ENCODE measurements around the gene ACACB.

ACACB gene

GRCh38 chr12:109178532-109178931 lies 62.1 kb downstream of the ACACB start:
- Histone ChIP-seq H3K9me3 (ENCODE audit: low read length) (peaks cover 9% of the 10 kb centered on the region), H3K36me3 (ENCODE audit: insufficient read depth, low read length) (no peaks in the 10 kb centered on the region), H3K27me3 (ENCODE audit: insufficient read depth, low read length) (no peaks in the 10 kb centered on the region), H2AFZ (ENCODE audit: low read depth, low read length) (no peak overlapping the region), H3K4me1 (ENCODE audit: insufficient read depth, low read length) (no peaks in the 10 kb centered on the region), H3K4me3 (ENCODE audit: low read length) (no peak overlapping the region)

GRCh38 chr12:109179927-109180326 lies 63.5 kb downstream of the ACACB start:
- no peak overlapping the region for H2AFZ ChIP-seq (ENCODE audit: low read depth, low read length)
- peaks cover 6% of the 10 kb centered on the region for H3K9me3 ChIP-seq (ENCODE audit: low read length)
- no peak overlapping the region for H3K4me3 ChIP-seq (ENCODE audit: low read length)
- no peaks in the 10 kb centered on the region for H3K27me3 ChIP-seq (ENCODE audit: insufficient read depth, low read length)
- no peaks in the 10 kb centered on the region for H3K4me1 ChIP-seq (ENCODE audit: insufficient read depth, low read length)
- no peaks in the 10 kb centered on the region for H3K36me3 ChIP-seq (ENCODE audit: insufficient read depth, low read length)

DNA sequence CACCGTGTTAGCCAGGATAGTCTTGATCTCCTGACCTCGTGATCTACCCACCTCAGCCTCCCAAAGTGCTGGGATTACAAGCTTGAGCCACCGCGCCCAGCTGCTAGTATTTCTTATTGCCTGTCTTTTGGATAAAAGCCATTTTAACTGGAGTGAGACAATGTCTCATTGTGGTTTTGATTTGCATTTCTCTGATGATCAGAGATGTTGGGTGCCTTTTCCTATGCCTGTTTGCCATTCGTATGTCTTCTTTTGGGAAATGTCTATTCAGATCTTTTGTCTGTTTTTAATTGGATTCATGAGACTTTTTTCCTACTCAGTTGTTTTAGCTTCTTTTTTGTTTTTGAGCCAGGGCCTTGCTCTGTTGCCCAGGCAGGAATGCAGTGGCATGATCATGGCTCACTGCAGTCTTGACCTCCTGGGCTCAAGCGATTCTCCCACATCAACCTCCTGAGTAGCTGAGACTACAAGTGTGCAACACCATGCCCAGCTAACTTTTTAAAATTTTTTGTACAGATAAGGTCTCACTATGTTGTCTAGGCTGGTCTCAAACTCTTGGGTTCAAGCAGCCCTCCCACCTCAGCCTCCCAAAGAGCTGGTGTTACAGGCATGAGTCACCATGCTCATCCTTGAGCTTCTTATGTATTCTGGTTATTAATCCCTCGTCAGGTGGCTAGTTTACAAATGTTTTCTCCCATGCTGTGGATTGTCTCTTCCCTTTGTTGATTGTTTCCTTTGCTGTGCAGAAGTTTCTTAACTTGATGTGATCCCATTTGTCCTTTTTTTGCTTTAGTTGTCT lies 65.9 kb downstream of the ACACB start:
- Histone ChIP-seq H2AFZ (ENCODE audit: low read depth, low read length) (no peak overlapping the region), H3K4me3 (ENCODE audit: low read length) (no peak overlapping the region), H3K4me1 (ENCODE audit: insufficient read depth, low read length) (no peaks in the 10 kb centered on the region), H3K27me3 (ENCODE audit: insufficient read depth, low read length) (no peaks in the 10 kb centered on the region), H3K36me3 (ENCODE audit: insufficient read depth, low read length) (peaks cover 2% of the 10 kb centered on the region), H3K9me3 (ENCODE audit: low read length) (peaks cover 6% of the 10 kb centered on the region)

DNA sequence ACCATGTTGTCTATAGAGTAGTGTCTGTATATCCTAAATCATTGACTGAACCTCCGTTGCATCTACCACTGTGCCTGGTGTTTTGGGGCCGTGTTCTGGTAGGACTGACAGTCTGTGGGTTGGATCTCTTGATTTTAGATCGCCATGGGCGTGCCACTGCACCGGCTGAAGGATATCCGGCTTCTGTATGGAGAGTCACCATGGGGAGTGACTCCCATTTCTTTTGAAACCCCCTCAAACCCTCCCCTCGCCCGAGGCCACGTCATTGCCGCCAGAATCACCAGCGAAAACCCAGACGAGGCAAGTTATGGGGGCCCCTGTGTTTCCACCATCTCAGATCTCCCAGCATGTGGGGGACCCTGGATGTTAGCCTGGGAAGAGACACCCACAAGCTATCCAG lies 69.1 kb downstream of the ACACB start:
- Histone ChIP-seq H3K36me3 (ENCODE audit: insufficient read depth, low read length) (peaks cover 2% of the 10 kb centered on the region), H2AFZ (ENCODE audit: low read depth, low read length) (no peak overlapping the region), H3K27me3 (ENCODE audit: insufficient read depth, low read length) (no peaks in the 10 kb centered on the region), H3K4me1 (ENCODE audit: insufficient read depth, low read length) (no peaks in the 10 kb centered on the region), H3K4me3 (ENCODE audit: low read length) (no peak overlapping the region), H3K9me3 (ENCODE audit: low read length) (no peaks in the 10 kb centered on the region)

DNA sequence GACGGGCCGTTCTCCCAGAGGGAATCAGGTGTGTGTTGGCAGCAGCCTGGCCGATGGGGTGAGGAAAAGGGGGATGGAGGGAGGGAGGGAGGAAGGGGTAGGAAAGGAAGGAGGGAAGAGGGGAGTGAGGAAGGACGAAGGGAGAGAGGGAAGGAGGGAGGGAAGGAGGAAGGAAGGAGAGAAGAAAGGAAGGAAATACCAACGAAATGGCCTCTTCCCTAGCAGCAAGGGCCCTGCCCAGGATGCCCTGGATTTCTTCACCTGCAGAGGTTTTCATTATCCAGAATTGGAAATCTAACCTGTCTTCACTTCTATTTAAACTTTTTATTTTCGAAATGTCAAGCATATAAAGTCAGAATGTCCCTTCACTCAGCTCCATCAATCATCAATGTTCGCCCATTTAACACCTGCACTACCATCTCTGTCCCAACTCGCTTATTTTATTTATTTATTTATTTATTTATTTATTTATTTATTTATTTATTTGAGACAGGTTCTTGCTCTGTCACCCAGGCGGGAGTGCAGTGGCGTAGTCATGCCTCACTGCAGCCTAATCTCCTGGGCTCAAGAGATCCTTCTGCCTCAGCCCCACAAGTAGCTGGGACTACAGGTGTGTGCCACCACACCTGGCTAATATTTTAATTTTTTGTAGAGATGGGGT lies 70.7 kb downstream of the ACACB start:
- no peaks in the 10 kb centered on the region for H3K27me3 ChIP-seq (ENCODE audit: insufficient read depth, low read length)
- no peak overlapping the region for H3K4me3 ChIP-seq (ENCODE audit: low read length)
- H3K36me3 ChIP-seq (ENCODE audit: insufficient read depth, low read length): peaks cover 2% of the 10 kb centered on the region
- H2AFZ ChIP-seq (ENCODE audit: low read depth, low read length): no peak overlapping the region
- H3K9me3 ChIP-seq (ENCODE audit: low read length): no peaks in the 10 kb centered on the region
- no peaks in the 10 kb centered on the region for H3K4me1 ChIP-seq (ENCODE audit: insufficient read depth, low read length)

GRCh38 chr12:109188108-109188712 lies 71.8 kb downstream of the ACACB start:
- Histone ChIP-seq H2AFZ (ENCODE audit: low read depth, low read length) (no peak overlapping the region), H3K36me3 (ENCODE audit: insufficient read depth, low read length) (peaks cover 2% of the 10 kb centered on the region), H3K27me3 (ENCODE audit: insufficient read depth, low read length) (no peaks in the 10 kb centered on the region), H3K9me3 (ENCODE audit: low read length) (no peaks in the 10 kb centered on the region), H3K4me1 (ENCODE audit: insufficient read depth, low read length) (no peaks in the 10 kb centered on the region), H3K4me3 (ENCODE audit: low read length) (no peak overlapping the region)

DNA sequence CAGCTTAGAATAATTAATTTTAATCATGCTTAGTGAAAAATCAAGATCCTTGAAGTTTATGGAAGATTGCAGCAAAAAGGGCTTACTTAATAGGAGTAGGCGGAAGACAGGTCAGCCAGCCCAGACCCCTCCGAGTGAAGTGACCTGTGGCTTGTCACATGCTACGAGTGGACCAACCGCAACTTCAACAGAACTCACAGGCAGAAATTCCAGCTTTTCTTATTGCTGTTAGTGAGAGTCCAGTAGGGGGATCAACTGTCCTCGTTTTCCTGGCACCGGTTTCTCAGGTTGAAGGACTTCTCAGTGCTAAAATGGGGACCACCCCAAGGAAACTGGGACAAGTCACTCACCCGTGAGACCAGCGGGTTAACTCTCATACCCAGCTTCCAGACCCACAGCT lies 72.9 kb downstream of the ACACB start:
- Histone ChIP-seq H3K4me1 (ENCODE audit: insufficient read depth, low read length) (no peaks in the 10 kb centered on the region), H3K4me3 (ENCODE audit: low read length) (no peak overlapping the region), H3K27me3 (ENCODE audit: insufficient read depth, low read length) (no peaks in the 10 kb centered on the region), H3K36me3 (ENCODE audit: insufficient read depth, low read length) (peaks cover 2% of the 10 kb centered on the region), H3K9me3 (ENCODE audit: low read length) (no peaks in the 10 kb centered on the region), H2AFZ (ENCODE audit: low read depth, low read length) (no peak overlapping the region)

GRCh38 chr12:109191621-109192250 lies 75.3 kb downstream of the ACACB start:
- Histone ChIP-seq H3K4me3 (ENCODE audit: low read length) (no peak overlapping the region), H2AFZ (ENCODE audit: low read depth, low read length) (no peak overlapping the region), H3K36me3 (ENCODE audit: insufficient read depth, low read length) (peaks cover 6% of the 10 kb centered on the region), H3K4me1 (ENCODE audit: insufficient read depth, low read length) (no peaks in the 10 kb centered on the region), H3K27me3 (ENCODE audit: insufficient read depth, low read length) (no peaks in the 10 kb centered on the region), H3K9me3 (ENCODE audit: low read length) (peaks cover 4% of the 10 kb centered on the region)

DNA sequence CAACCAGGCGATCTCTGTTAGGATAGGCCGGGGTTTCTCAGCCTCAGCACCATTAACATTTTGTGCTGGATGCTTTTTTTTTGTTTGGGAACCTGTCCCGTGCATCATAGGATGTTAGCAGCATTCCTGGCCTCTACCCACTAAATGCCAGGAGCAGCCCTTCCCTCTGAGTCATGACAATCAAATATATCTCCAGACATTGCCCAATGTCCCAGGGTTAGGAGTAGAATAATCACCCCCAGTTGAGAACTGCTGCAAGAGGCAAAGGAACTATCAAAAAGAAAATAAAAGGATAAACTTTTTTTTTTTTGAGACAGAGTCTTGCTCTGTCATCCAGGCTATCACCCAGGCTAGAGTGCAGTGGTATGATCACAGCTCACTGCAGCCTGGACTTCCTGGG lies 76.0 kb downstream of the ACACB start:
- Histone ChIP-seq H3K9me3 (ENCODE audit: low read length) (peaks cover 4% of the 10 kb centered on the region), H3K4me3 (ENCODE audit: low read length) (no peak overlapping the region), H3K4me1 (ENCODE audit: insufficient read depth, low read length) (no peaks in the 10 kb centered on the region), H3K27me3 (ENCODE audit: insufficient read depth, low read length) (no peaks in the 10 kb centered on the region), H3K36me3 (ENCODE audit: insufficient read depth, low read length) (peaks cover 3% of the 10 kb centered on the region), H2AFZ (ENCODE audit: low read depth, low read length) (no peak overlapping the region)

DNA sequence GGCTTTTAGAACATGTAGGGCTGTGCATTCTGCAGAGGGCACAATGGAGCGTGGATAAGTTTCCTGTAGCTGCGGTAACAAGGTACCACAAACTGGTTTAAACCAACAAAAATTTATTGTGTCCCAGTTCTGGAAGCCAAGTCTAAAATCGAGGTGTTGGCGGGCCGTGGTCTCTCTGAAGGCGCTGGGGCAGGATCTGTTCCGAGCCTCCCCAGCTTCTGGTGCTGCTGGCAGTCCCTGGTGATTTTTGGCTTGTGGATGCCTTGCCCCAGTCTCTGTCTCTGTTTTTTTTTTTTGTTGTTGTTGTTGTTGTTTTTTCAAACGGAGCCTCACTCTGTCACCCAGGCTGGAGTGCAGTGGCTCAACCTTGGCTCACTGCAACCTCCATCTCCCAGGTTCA lies 77.5 kb downstream of the ACACB start:
- Histone ChIP-seq H3K4me3 (ENCODE audit: low read length) (no peak overlapping the region), H3K27me3 (ENCODE audit: insufficient read depth, low read length) (no peaks in the 10 kb centered on the region), H3K9me3 (ENCODE audit: low read length) (peaks cover 4% of the 10 kb centered on the region), H3K4me1 (ENCODE audit: insufficient read depth, low read length) (no peaks in the 10 kb centered on the region), H3K36me3 (ENCODE audit: insufficient read depth, low read length) (peaks cover 3% of the 10 kb centered on the region), H2AFZ (ENCODE audit: low read depth, low read length) (no peak overlapping the region)

- Histone ChIP-seq H3K27me3 (ENCODE audit: insufficient read depth, low read length) (no peaks in the 10 kb centered on the region), H2AFZ (ENCODE audit: low read depth, low read length) (no peak overlapping the region), H3K4me1 (ENCODE audit: insufficient read depth, low read length) (no peaks in the 10 kb centered on the region), H3K9me3 (ENCODE audit: low read length) (peaks cover 4% of the 10 kb centered on the region), H3K4me3 (ENCODE audit: low read length) (no peak overlapping the region), H3K36me3 (ENCODE audit: insufficient read depth, low read length) (peaks cover 3% of the 10 kb centered on the region)
Measured at GRCh38 chr12:109196332-109196731, 79.9 kb downstream of the ACACB start.

- H3K4me3 ChIP-seq (ENCODE audit: low read length): no peak overlapping the region
- no peaks in the 10 kb centered on the region for H3K4me1 ChIP-seq (ENCODE audit: insufficient read depth, low read length)
- H3K27me3 ChIP-seq (ENCODE audit: insufficient read depth, low read length): no peaks in the 10 kb centered on the region
- no peak overlapping the region for H2AFZ ChIP-seq (ENCODE audit: low read depth, low read length)
- H3K36me3 ChIP-seq (ENCODE audit: insufficient read depth, low read length): peaks cover 3% of the 10 kb centered on the region
- H3K9me3 ChIP-seq (ENCODE audit: low read length): peaks cover 4% of the 10 kb centered on the region
Measured at GRCh38 chr12:109197327-109197726, 80.9 kb downstream of the ACACB start.

DNA sequence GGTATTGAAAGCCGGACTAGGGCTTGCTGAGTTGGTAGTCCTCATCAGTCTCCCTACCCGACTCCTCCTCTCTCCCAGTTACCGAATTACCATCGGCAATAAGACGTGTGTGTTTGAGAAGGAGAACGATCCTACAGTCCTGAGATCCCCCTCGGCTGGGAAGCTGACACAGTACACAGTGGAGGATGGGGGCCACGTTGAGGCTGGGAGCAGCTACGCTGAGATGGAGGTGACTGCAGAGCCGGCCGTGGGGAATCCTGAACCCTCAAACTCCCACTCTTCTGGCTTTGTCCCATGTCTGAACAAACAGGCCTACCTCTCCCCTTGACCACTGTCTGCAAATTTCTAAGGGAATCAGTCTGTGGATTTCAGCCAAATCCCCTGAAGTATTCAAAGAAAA lies 82.9 kb downstream of the ACACB start:
- no peak overlapping the region for H3K4me3 ChIP-seq (ENCODE audit: low read length)

More for the DNA sequence above, 82.9 kb downstream of the ACACB start:
- Histone ChIP-seq H3K9me3 (ENCODE audit: low read length) (peaks cover 4% of the 10 kb centered on the region), H3K27me3 (ENCODE audit: insufficient read depth, low read length) (no peaks in the 10 kb centered on the region), H3K36me3 (ENCODE audit: insufficient read depth, low read length) (peaks cover 3% of the 10 kb centered on the region), H2AFZ (ENCODE audit: low read depth, low read length) (no peak overlapping the region), H3K4me1 (ENCODE audit: insufficient read depth, low read length) (no peaks in the 10 kb centered on the region)
